Stimulated activated CD4-positive, alpha-beta T cell treated with anti-CD3 and anti-CD28 coated beads, Interleukin-12 subunit alpha, Interleukin-12 subunit beta, amount 100 ng/mL, for 48 hours (primary cell): ENCODE results near the gene CPSF6.
"Not testable (repeated sequence)": the region's sequence is repeated elsewhere in the genome, so short reads cannot be mapped to it uniquely, and the experiment has no call there.

Experiments
- DNase-seq, 3 donors: peaks; one replicate each; pipeline ENCODE4 v3.0.0-alpha.2; 2020; ENCODE audit warnings: low read depth in 2 of 3, low spot score in 1 of 3

CPSF6 gene, protein sequence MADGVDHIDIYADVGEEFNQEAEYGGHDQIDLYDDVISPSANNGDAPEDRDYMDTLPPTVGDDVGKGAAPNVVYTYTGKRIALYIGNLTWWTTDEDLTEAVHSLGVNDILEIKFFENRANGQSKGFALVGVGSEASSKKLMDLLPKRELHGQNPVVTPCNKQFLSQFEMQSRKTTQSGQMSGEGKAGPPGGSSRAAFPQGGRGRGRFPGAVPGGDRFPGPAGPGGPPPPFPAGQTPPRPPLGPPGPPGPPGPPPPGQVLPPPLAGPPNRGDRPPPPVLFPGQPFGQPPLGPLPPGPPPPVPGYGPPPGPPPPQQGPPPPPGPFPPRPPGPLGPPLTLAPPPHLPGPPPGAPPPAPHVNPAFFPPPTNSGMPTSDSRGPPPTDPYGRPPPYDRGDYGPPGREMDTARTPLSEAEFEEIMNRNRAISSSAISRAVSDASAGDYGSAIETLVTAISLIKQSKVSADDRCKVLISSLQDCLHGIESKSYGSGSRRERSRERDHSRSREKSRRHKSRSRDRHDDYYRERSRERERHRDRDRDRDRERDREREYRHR

GRCh38 chr12:69239352-69239921 is at the start of gene CPSF6:
CPSF6 (plus strand) TSS chr12:69239569; CDS start chr12:69239647, 78 bp downstream.
- DNase-seq: peak; percentile 92 to 98 (median 93)

GRCh38 chr12:69196302-69197288 is 42.8 kb upstream of the CPSF6 start:
- DNase-seq: no peak

DNA sequence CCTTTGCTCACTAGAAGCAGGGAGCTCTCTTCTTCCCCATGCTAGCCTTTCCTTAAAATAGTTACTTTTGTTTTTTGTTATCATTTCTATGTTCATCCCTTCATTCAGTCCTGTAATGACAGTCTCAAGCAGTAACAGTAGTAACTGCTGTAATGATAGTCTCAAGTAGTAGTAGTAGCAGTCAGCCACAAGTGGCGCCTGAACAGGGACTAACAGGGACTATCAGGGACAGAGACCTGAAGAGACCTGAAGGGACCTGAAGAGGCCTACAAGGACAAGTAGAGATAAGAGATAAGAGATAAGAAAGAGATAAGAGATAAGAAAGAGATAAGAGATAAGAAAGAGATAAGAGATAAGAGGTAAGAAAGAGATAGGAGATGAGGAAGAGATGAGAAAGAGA is 39.4 kb upstream of the CPSF6 start:
- not testable (repeated sequence) for DNase-seq

- DNase-seq: no peak
Observed at GRCh38 chr12:69204191-69204590, 35.2 kb upstream of the CPSF6 start.

DNA sequence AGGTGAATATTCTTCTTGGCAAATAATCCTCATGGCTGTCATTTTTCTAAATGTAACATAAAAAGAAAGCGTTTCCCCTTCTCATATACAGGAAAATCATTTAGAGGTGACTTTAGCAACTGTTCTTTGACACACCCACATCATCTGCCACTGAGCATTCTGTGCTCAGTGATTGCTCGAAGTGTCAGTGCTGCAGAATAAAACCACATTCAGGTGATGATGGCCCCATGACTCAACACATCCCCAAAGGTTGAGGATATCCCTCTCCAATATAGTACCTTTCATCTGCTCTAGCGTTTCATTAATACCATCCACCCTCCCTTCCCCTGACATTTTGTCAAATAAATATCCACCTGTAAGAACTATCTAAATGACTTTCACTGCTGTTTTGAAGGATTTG is 28.7 kb upstream of the CPSF6 start:
- DNase-seq: no peak

DNA sequence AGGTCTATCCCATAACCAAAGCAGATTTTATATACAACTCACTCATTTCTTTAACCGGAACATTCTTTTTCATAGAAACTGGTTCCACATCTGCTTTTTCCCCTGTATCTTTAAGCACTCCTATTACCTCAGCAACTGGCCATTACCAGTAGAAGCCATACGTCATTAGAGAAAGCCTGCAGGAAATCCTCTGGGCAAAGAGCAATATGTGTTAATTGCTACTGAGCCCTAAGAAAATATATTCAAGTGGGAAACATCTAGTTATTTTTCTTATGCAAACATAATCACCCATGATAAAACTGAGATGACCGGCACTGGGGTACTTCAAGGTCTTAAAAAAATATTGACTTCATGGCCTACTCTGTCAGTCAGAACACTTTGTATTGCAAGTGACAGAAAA is 28.2 kb upstream of the CPSF6 start:
- DNase-seq: no peak

DNA sequence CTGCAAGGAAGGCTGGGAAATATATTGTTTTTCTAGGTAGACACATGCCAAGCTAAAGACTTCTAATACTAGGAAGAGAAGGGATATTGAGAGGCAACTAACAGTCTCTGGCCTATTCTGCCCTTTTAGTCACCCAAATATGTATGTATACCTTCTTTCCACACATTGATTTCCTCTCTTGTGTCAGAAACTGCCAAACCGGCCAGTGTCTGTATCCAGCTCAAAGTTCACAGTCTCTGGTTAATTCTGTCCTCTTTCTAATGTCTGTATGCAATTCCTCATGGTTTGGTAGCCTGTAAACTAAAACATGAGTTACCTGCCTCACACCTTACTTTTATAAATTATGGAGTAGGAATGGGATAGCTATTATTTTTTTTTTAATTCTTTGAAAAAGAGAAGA is 25.2 kb upstream of the CPSF6 start:
- no peak for DNase-seq

DNA sequence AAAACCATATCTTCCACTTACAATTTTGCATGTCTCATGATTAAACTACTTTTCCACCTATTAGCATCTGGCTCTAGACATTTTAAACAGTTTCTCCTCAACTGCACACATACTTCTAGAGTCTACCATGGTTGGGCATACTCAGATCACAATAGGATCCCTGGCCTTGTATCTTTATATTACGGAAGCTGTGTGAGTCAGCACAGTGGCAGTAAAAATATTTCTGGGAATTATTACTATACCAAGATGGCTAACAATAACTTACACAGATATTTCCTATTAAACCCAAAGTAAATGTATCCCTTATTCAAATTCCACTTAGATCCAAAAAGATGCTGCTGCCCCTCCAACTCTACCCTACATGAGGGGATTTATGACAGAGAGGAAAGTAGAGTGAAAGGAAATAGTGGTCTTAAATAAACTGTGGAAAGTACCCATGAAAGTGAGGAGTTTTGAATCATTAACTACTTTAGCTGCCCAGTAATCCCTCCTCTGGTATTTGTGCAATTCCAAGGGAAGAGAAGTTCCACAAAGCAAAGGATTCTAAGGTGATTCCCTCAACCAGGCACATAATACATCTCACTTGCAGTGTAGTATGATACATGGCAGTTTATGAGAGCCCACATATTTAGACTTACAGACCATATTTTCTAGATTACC is 14.0 kb upstream of the CPSF6 start:
- no peak for DNase-seq

GRCh38 chr12:69231479-69231878 is 7.9 kb upstream of the CPSF6 start:
- DNase-seq: no peak

- DNase-seq: no peak
Observed at GRCh38 chr12:69238589-69239351, 599 bp upstream of the CPSF6 start.

DNA sequence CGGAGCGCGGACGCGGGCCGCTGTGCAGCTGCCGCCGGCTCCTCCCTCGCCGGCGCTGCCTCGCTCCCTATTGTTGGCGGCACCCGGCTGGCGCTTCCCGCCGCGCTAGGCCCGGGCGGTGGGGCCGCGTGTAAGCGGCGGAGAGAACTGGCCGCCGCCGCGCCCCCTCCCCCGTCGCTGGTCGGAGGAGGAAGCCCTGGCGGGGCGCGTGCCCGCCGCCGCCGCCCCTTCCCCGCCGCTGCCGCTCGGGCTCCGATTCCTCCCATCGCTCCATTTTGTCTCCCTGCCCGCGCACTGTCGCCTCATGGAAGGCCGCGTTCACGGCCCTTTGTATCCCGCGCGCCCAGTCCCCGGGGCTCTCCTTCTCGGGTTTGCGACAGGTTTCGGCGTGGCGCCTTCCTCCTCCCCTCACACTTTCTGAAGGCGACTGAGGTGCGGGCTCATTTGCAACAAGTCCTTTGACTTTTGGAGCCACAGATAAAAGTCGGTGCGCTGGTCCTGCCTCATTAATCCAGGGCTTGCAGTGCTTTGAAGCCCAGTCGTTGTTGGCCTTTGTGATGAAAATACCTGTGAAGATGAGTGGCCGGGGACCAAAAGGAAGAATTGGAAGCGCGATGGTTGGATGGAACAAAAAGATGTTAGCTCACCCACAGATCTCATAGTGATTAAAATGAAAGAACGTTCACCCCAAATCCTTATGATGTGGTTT is 707 bp downstream of the CPSF6 start:
- peak; percentile 15 to 23 (median 16) for DNase-seq

GRCh38 chr12:69240631-69240995 is 1.2 kb downstream of the CPSF6 start:
- DNase-seq: peak in 1 of 3 donors; percentile 24

GRCh38 chr12:69241438-69242092 is 2.2 kb downstream of the CPSF6 start:
- DNase-seq: no peak

DNA sequence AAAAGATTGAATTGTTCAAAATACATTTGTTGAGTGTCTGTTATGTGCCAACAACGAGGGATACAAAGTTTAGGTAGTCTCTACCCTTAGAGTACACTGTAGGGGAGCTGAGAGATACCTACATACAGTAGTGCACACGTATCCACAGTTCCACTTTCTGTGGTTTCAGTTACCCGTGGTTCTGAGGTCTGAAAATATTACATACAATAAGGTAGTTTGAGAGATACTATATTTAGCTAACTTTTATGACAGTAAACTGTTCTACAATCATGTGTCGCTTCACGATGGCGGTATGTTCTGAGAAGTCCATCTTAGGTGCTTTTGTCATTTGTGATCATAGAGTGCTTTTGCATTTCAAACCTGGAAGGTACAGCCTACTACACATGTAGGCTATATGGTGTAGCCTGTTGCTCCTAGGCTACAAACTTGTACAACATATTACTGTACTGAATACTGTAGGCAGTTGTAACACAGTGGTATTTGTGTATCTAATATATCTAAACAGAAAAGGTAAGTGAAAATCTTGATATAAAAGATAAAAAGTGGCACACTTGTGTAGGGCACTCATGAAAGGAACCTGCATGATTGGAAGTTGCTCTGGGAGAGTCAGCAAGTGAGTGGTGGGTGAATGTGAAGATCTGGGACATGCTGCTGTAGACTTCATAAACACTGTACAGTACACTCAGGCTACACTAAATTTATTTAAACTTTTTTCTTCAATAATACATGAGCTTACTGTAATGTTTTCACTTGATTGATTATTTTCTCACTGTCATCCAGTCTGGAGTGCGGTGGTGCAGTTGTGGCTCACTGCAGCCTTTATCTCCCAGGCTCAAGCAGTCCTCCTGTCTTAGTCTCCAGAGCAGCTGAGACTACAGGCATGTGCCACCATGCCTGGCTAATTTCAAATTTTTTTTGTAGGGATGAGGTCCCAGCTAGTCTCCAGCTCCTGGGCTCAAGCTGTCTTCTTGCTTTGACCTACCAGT is 4.0 kb downstream of the CPSF6 start:
- no peak for DNase-seq

DNA sequence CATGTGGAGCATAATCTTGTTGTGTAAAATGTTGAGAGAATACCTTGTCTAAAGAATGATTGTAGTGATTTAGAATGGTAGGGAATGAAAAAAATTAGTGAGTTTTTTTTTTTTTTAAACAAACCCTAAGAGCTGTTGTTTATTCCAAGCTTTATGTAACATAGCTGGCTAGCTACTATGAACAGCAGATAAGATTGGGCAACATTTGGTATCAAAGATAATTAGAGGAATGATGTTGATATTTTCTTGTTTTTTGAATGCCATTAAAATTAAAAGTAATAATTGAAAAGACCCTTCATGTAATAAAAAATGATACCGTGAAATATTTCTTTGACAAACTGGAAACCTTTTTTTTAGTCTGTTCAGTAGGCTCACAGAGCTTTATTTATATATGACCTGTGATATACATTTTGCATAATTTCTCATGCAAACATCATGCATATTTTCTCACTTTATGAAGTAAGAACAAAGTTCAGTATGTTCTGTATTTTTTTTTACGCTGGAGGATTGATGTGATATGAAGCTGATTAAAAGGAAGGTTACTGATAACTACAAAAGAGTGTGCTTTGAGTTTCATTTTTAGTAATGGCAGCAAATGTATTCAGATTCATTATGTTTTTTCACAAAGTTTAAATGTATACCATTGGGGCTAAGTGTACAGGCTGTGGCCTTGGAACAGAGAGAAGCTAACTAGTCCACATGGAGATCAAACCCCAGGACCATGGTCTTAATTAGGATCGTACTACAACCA is 8.1 kb downstream of the CPSF6 start:
- DNase-seq: no peak

DNA sequence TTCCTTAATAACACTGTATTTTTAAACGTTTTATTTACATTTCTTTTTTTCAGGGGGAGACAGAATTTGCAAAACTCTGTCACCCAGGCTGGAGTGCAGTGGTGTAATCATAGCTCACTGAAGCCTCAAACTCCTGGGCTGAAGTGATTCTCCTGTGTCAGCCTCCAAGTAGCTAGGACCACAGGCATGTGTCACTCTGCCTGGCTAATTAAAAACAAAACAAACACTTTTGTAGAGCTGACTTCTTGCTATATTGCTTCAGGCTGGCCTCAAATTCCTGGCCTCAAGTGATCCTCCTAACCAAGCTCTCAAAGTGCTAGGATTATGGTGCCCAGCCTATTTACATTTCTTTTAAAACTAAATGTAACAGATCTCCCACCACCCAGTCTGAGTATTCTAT is 12.7 kb downstream of the CPSF6 start:
- no peak for DNase-seq

DNA sequence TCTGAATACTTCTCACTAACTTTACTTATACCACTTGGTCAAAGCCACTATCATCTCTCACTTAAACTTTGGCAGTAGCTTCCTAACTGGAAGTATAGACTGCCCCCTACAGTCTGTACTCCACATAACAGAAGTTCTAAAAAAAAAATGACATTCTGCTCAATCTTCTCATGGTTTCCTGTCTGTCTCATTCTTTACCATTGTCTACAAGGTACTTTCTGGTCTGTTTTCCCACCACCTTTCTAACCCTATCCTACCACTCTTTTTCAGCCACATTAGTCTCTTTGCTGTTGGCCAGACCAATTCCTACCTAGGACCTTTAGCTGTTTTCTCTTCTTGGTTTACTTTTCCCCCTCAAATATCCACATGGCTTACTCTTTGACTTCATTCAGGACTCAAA is 14.7 kb downstream of the CPSF6 start:
- DNase-seq: peak in 1 of 3 donors; percentile 30
